ENCODE data around the gene PATJ.

- TF ChIP-seq, protein P1, sequence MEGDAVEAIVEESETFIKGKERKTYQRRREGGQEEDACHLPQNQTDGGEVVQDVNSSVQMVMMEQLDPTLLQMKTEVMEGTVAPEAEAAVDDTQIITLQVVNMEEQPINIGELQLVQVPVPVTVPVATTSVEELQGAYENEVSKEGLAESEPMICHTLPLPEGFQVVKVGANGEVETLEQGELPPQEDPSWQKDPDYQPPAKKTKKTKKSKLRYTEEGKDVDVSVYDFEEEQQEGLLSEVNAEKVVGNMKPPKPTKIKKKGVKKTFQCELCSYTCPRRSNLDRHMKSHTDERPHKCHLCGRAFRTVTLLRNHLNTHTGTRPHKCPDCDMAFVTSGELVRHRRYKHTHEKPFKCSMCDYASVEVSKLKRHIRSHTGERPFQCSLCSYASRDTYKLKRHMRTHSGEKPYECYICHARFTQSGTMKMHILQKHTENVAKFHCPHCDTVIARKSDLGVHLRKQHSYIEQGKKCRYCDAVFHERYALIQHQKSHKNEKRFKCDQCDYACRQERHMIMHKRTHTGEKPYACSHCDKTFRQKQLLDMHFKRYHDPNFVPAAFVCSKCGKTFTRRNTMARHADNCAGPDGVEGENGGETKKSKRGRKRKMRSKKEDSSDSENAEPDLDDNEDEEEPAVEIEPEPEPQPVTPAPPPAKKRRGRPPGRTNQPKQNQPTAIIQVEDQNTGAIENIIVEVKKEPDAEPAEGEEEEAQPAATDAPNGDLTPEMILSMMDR (IDR thresholded peaks at IDR 0.05; ENCODE audit: extremely low read depth in 1 of 2, insufficient read depth in 1 of 2, low read depth in 1 of 2, low read length in 2 of 2), result no peak
- TF ChIP-seq EZH2 (IDR thresholded peaks at IDR 0.05; ENCODE audit: borderline replicate concordance, low read depth, low read length, severe bottlenecking), result no peak
Measured at GRCh38 chr1:62159940-62160348, 417.7 kb downstream of the PATJ start.

Data from endothelial cell of umbilical vein (primary cell).